GM23248 (cell line): ENCODE measurements around the gene CELSR2. TPM values are rescaled to one million over a fixed set of nuclear protein-coding genes. Genes with fewer than 3 reads are reported as not detected.

ENCODE experiments used
- DNase-seq: peaks from one replicate; pipeline ENCODE4 v3.0.0-alpha.2; 2015
- H2AFZ ChIP-seq: fragments of 200-600 bp; sonication (generic); 2 replicates; pipeline ENCODE4 v1.6.1; 2016; ENCODE audit warnings: antibody characterized with exemption
- H3F3A ChIP-seq: fragments of 200-600 bp; sonication (generic); 2 replicates; pipeline ENCODE4 v1.6.1; 2016; ENCODE audit warnings: mild to moderate bottlenecking, antibody characterized with exemption, mixed run types; ENCODE audit not compliant: insufficient read depth
- H3K27ac ChIP-seq: fragments of 200-600 bp; sonication (generic); 2 replicates; pipeline ENCODE4 v1.5.1; 2016; ENCODE audit warnings: mild to moderate bottlenecking
- H3K27me3 ChIP-seq: fragments of 200-600 bp; sonication (generic); replicated peaks from 2 replicates; pipeline ENCODE4 v1.6.1; 2016; ENCODE audit warnings: mild to moderate bottlenecking; ENCODE audit not compliant: insufficient read depth
- H3K36me3 ChIP-seq: fragments of 200-600 bp; sonication (generic); 2 replicates; pipeline ENCODE4 v1.6.1; 2016; ENCODE audit warnings: low read depth, mild to moderate bottlenecking
- H3K4me1 ChIP-seq: fragments of 200-600 bp; sonication (generic); 2 replicates; pipeline ENCODE4 v1.6.1; 2016; ENCODE audit warnings: mild to moderate bottlenecking; ENCODE audit not compliant: insufficient read depth
- H3K4me2 ChIP-seq: fragments of 200-600 bp; sonication (generic); one replicate; pipeline ENCODE4 v1.6.1; 2016; ENCODE audit warnings: mild to moderate bottlenecking; ENCODE audit not compliant: unreplicated experiment
- H3K4me3 ChIP-seq: fragments of 200-600 bp; sonication (generic); 2 replicates; pipeline ENCODE4 v1.5.1; 2016; ENCODE audit warnings: mild to moderate bottlenecking
- H3K79me2 ChIP-seq: fragments of 200-600 bp; sonication (generic); 2 replicates; pipeline ENCODE4 v1.6.1; 2016; ENCODE audit warnings: mild to moderate bottlenecking; ENCODE audit not compliant: insufficient read depth
- H3K9ac ChIP-seq: fragments of 200-600 bp; sonication (generic); 2 replicates; pipeline ENCODE4 v1.6.1; 2016; ENCODE audit warnings: mild to moderate bottlenecking
- H3K9me2 ChIP-seq: fragments of 200-600 bp; sonication (generic); 2 replicates; pipeline ENCODE4 v1.6.1; 2016; ENCODE audit warnings: mixed run types, mild to moderate bottlenecking, moderate library complexity; ENCODE audit not compliant: insufficient read depth
- H3K9me3 ChIP-seq: fragments of 200-600 bp; sonication (generic); one replicate; pipeline ENCODE4 v1.6.1; 2017; ENCODE audit warnings: low read depth
- H4K20me1 ChIP-seq: fragments of 200-600 bp; sonication (generic); 2 replicates; pipeline ENCODE4 v1.6.0; 2016; ENCODE audit not compliant: insufficient read depth
- EZH2 ChIP-seq: fragments of 200-600 bp; sonication (generic); IDR thresholded peaks from 2 replicates; pipeline ENCODE4 v1.6.1; 2018; ENCODE audit warnings: antibody characterized with exemption, mild to moderate bottlenecking; ENCODE audit not compliant: insufficient read depth, poor library complexity, severe bottlenecking
- EZH2phosphoT487 ChIP-seq: fragments of 200-600 bp; sonication (generic); IDR thresholded peaks from 2 replicates; pipeline ENCODE4 v1.6.1; 2018; ENCODE audit warnings: antibody characterized with exemption, moderate library complexity, mild to moderate bottlenecking, low read depth; ENCODE audit not compliant: insufficient read depth
- WGBS, 2 experiments: methylation state at CpG; one replicate each; pipeline ENCODE4 v1.1.6; 2015 to 2017; ENCODE audit warnings: low lambda C conversion rate in 2 of 2, low coverage in 1 of 2; ENCODE audit errors: missing lambda C conversion rate in 2 of 2; 5-methylcytosine and 5-hydroxymethylcytosine counted together
- in situ Hi-C: fragments of 300-500 bp; cut with MboI; formaldehyde crosslinking; loops from 2 replicates; pipeline ENCODE4 v1.15.0; 2020
- polyA plus RNA-seq: library from polyadenylated mRNA; unstranded; fragments of >200 nt; fragmentation: Nextera tagmentation; extraction: Ambion mirVana; gene quantifications from 2 replicates; pipeline ENCODE4 v1.2.1, GENCODE V29; 2016
- total RNA-seq: library from RNA; depleted of rRNA; stranded (reverse); fragments of >200 nt; shearing (Covaris generic); gene quantifications from 2 replicates; pipeline ENCODE4 v1.2.3, GENCODE V29; 2014

CELSR2 gene
- total and polyA plus RNA-seq, 2 experiments from 2014 or later, result 0.11 to 0.32 TPM

GRCh38 chr1:109296782-109297181 is 47.4 kb downstream of the CELSR2 start:
- H3K9me3 ChIP-seq, result no peaks in the 10 kb centered on the region
- no peaks in the 10 kb centered on the region for H3K36me3 ChIP-seq
- no peaks in the 10 kb centered on the region for H3K79me2 ChIP-seq
- no peak overlapping the region for H2AFZ ChIP-seq
- DNase-seq, result no peak
- no peak overlapping the region for H3K4me2 ChIP-seq
- in situ Hi-C loops, result no loop called here
- H3K4me1 ChIP-seq, result peaks cover 29% of the 10 kb centered on the region
- no peak overlapping the region for H3K27ac ChIP-seq
- H3K9me2 ChIP-seq, result no peaks in the 10 kb centered on the region
- 95 to 96% methylated on average over 16 of the region's 16 CpGs for WGBS, 2 experiments
- no peaks in the 10 kb centered on the region for H4K20me1 ChIP-seq
- peaks cover 22% of the 10 kb centered on the region for H3F3A ChIP-seq
- no peaks in the 10 kb centered on the region for H3K27me3 ChIP-seq
- TF ChIP-seq EZH2phosphoT487, result no peak
- TF ChIP-seq EZH2, result no peak
- H3K4me3 ChIP-seq, result no peak overlapping the region
- H3K9ac ChIP-seq, result no peak overlapping the region

- Histone ChIP-seq H3K9ac (peak overlapping the region; percentile 59), H3K27ac (peak overlapping the region; percentile 71), H3K4me1 (peaks cover 26% of the 10 kb centered on the region), H3K79me2 (no peaks in the 10 kb centered on the region), H3F3A (peaks cover 22% of the 10 kb centered on the region), H3K4me3 (peak overlapping the region; percentile 47), H3K9me2 (no peaks in the 10 kb centered on the region), H2AFZ (peak overlapping the region; percentile 74), H3K4me2 (peak overlapping the region; percentile 65), H4K20me1 (no peaks in the 10 kb centered on the region), H3K27me3 (no peaks in the 10 kb centered on the region), H3K36me3 (no peaks in the 10 kb centered on the region), H3K9me3 (no peaks in the 10 kb centered on the region)
- peak; percentile 81 for DNase-seq
- TF ChIP-seq EZH2phosphoT487 (no peak), EZH2 (no peak)
- 11 to 12% methylated on average over 11 of the region's 11 CpGs for whole genome bisulfite sequencing, 2 experiments
- in situ Hi-C loops, result no loop called here
These were observed 49.6 kb downstream of the CELSR2 start for GRCh38 chr1:109298666-109299557.

- Histone ChIP-seq H3F3A (peaks cover 22% of the 10 kb centered on the region), H3K27me3 (no peaks in the 10 kb centered on the region), H3K27ac (peak overlapping the region; percentile 71), H4K20me1 (no peaks in the 10 kb centered on the region), H3K36me3 (no peaks in the 10 kb centered on the region), H3K9ac (0 out of 2 replicates have a peak overlapping the region, but pooled peaks have one; percentile 59), H3K4me3 (no peak overlapping the region), H3K79me2 (no peaks in the 10 kb centered on the region), H2AFZ (no peak overlapping the region; the same call in 1 of the 2 replicates), H3K4me2 (peak overlapping the region; percentile 65), H3K9me2 (no peaks in the 10 kb centered on the region), H3K9me3 (no peaks in the 10 kb centered on the region), H3K4me1 (peaks cover 21% of the 10 kb centered on the region)
- TF ChIP-seq EZH2phosphoT487, result no peak
- TF ChIP-seq EZH2, result no peak
- WGBS, 2 experiments, result 89 to 92% methylated on average over 20 of the region's 20 CpGs
- DNase-seq, result no peak
- in situ Hi-C loops, result no loop called here
These were observed 50.4 kb downstream of the CELSR2 start for GRCh38 chr1:109299558-109300343.

GRCh38 chr1:109300650-109301151 is 51.4 kb downstream of the CELSR2 start:
- in situ Hi-C loops, result no loop called here
- no peaks in the 10 kb centered on the region for H4K20me1 ChIP-seq
- H3K9me3 ChIP-seq, result no peaks in the 10 kb centered on the region
- H3K79me2 ChIP-seq, result no peaks in the 10 kb centered on the region
- H3K4me1 ChIP-seq, result peaks cover 21% of the 10 kb centered on the region
- no peak overlapping the region for H3K4me3 ChIP-seq
- DNase-seq, result no peak
- H3K9me2 ChIP-seq, result no peaks in the 10 kb centered on the region
- H3K27me3 ChIP-seq, result no peaks in the 10 kb centered on the region
- peaks cover 22% of the 10 kb centered on the region for H3F3A ChIP-seq
- H3K27ac ChIP-seq, result no peak overlapping the region
- TF ChIP-seq EZH2, result no peak
- TF ChIP-seq EZH2phosphoT487, result no peak
- no peak overlapping the region for H2AFZ ChIP-seq
- no peak overlapping the region for H3K4me2 ChIP-seq
- no peaks in the 10 kb centered on the region for H3K36me3 ChIP-seq
- H3K9ac ChIP-seq, result no peak overlapping the region
- 92% methylated on average over 16 of the region's 16 CpGs for WGBS, 2 experiments
